NCI-H774 (cell line): Measurements from ENCODE around the gene BAIAP3.
"Not testable (repeated sequence)": the region's sequence is repeated elsewhere in the genome, so short reads cannot be mapped to it uniquely, and the experiment has no call there.

Experiments used
- DNase-seq: peaks from one replicate; lab custom pipeline; 2025; lab: John Stamatoyannopoulos, UW

The BAIAP3 gene

DNA sequence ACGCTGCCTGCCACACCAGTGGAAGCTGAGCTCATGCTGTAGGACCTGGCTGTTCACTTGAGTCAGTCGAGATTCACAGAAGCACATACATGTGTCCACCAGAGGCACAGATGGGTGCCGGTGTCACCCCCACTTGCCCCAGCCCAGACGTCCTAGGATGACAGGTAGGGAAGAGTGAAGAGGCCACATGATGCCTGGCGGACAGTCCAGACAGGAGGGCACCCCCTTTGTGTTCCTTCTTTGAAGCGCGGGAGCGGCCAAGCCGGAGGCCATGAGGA, 15.2 kb upstream of the BAIAP3 start:
- DNase-seq, result no peak

DNA sequence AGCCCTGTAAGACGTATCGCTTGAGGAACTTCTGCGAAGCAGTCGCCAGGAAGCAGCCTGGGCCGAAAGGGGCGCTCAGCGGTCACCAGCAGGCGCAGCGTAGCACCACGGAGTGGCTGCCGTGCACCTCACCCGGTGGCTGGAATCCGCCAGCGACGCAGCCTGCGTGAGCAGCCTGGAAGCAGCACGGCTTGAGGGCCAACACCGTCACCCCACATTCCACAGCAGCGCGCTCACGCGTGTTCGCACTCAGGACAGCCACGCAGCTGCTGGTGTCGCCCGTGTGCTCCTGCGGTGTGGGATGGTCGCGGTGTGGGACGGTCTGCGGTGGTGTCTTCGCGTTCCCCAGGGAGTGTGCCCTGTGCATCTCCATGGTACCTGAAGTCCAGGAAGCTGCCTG, 14.4 kb upstream of the BAIAP3 start:
- no peak for DNase-seq

DNA sequence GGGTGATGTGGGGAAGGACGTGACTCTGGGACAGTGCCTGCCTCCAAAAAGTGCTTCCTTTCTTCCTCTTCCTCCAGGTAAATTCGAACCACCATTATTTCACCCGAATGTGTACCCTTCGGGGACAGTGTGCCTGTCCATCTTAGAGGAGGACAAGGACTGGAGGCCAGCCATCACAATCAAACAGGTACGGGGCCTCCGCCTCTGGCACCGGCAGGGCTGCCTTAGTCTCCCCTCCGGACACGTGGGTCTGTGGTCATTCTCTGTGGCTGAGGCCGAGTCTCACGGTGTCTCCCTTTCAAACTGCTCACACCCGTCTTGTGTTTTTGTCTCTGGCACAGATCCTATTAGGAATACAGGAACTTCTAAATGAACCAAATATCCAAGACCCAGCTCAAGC, 13.3 kb upstream of the BAIAP3 start:
- no peak for DNase-seq

DNA sequence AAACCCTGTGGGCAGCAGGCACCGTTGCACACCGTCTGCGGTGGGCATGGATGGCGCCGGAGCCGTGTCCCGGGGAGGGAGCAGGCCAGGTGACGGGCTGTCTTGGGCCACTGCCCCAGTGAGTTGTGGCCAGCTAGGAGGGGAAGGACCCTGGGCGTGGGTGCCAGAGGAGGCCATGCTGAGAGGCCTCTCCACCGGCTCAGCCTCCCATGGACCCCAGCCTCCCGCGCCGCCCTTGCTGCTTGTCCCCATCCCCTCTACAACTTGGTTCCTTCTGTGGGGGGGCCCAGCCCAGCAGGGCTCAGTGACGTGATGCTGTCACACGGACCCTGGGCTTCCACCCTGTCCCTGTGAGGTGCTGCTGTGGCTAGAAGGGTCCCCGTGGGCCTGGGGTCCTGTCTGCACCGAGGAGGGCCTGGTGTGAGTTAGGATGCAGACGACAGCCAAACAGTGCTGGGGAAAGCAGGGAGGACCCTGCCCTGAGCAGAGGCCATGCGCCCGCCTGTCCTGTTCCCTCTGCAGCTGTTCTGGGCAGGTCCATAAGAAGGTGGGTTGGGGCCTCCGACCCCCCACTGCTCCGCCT, 12.7 kb upstream of the BAIAP3 start:
- DNase-seq, result no peak

DNA sequence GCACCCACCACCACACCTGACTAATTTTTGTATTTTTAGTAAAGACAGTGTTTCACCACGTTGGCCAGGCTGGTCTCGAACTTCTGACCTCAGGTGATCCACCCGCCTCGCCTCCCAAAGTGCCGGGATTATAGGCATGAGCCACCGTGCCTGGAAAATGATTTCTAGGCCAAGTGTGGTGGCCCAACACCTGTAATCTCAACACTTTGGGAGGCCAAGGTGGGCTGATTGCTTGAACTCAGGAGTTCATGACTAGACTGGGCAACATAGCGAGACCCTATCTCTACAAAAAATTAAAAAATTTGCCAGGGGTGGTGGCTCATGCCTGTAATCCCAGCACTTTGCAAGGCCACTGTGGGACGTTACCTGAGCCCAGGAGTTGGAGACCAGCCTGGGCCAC, 11.0 kb upstream of the BAIAP3 start:
- no peak for DNase-seq

DNA sequence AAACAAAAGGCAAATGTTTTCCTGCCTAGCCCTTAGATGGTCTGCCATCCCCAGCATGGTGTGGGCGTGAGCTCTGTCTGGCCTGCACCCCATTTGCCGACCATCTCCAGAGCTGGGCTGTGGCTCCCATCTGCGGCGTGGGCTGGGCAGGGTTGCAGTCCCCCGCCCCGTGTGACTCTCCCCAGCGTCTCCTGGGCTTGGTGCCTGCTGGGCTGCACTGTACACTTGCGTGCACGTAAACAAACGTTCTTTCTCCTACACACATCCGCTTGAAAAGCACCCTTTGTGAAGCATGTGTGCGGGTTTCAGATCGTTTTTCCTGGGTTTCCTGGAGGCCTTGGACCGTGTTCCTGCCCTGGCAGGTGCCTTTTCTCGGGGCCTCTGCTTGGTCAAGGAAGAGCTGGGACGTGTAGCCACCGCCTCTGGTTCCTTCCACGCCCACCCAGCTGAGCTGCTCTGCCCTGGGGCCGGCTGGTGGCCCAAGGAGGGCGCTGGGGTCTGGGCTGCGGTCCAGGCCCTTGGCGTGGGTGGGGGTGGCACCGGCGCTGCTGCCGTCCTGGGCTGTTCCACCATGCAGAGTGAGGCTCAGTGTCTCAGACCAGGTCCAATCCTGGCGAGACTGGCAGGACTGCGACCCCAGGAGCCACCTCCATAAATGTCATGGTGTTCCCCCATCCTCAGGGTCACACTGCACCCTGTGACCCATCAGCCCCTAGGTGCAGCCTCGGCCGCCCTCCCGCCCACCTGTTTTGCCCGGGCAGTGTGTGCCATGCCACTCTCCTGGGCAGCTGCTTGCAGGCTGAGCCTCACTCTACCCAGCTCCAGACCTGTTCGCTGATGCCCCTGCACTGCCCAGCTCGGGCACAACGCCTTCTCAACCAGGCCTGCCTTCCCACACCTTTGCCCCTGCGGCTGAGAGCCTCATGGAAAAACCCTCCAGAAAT, 9.9 kb upstream of the BAIAP3 start:
- DNase-seq, result no peak

DNA sequence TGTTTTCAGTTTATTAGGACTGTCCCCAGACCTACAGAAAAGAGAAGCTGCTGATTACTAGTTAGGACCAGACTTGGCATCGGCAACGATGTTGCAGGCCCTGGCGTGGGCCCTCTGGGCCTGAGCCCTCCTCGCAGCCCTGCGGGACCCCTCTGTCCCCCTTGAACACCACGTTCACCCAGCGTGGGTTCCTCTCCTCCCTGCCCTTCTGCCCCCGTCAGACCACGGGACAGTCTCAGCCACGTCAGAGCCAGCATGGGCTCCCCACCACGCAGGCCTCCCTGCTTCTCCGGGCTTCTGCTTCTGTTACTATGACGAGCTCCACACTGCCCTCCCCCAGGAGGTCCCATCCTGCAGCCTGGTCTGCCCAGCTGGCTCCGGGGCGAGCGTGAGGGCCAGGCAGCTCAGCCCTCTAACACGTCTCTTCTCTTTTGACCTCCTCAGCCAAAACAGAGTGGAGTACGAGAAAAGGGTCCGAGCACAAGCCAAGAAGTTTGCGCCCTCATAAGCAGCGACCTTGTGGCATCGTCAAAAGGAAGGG, 9.1 kb upstream of the BAIAP3 start:
- no peak for DNase-seq

DNA sequence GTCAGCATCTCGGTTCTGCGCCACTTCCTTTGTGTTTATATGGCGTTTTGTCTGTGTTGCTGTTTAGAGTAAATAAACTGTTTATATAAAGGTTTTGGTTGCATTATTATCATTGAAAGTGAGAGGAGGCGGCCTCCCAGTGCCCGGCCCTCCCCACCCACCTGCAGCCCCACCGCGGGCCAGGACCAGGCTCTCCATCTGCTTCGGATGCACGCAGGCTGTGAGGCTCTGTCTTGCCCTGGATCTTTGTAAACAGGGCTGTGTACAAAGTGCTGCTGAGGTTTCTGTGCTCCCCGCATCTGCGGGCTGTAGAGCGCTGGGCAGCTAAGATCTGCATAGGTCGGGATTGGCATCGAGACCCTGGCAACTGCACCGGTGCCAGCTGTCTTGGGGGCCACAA, 8.2 kb upstream of the BAIAP3 start:
- no peak for DNase-seq

DNA sequence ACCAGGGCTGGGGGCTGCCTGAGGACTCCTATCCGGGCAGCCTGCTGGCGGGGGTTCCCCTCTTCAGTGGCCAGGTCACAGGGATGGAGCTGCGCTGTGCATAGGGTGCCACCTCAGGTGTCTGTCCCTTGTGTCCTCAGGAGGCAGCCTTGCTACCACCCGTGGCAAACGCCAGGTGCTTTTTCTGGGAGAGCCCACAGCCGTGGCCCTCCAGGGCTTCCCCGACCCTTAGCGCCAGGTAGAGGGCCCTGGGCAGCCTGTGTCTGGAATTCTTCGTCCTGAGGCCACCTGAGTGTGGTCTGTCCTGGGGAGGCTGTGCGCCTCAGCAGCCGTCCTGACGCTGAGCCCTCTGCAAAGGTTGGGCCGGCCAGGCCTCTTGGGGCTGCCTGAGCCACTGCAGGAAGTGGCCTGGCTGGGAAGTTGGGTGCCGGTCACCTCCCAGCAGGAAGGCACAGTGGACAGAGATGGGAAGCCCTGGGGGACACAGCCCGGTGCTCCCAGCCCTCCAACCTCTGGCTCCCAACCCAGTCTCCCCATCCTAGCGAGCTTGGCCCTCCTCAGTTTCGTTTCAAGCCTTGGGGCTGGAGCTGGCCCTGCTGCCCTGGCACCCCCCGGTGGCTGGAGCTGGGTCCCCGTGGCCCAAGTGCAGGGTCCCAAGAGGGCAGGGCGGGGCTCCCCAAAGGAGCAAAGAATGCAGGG, 7.6 kb upstream of the BAIAP3 start:
- DNase-seq, result no peak

DNA sequence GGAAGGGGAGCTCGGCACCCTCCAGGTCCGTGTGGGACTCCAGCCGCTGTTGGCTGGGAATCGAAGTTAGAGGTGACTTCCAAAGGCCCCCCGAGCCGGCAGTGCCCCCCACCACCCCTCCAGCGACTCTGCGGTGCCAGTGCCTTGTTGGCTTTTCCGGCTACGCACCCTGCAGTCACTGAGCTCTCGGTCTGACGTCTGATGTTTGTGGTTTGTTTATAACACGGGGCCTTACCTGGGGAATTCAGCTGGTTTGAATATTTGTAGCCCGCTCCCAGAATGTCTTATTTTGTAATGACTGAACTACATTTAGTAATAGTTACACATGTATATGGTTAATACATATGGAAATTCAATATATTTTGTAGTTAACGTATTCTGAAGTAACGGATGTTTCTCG, 7.1 kb upstream of the BAIAP3 start:
- DNase-seq, result no peak

DNA sequence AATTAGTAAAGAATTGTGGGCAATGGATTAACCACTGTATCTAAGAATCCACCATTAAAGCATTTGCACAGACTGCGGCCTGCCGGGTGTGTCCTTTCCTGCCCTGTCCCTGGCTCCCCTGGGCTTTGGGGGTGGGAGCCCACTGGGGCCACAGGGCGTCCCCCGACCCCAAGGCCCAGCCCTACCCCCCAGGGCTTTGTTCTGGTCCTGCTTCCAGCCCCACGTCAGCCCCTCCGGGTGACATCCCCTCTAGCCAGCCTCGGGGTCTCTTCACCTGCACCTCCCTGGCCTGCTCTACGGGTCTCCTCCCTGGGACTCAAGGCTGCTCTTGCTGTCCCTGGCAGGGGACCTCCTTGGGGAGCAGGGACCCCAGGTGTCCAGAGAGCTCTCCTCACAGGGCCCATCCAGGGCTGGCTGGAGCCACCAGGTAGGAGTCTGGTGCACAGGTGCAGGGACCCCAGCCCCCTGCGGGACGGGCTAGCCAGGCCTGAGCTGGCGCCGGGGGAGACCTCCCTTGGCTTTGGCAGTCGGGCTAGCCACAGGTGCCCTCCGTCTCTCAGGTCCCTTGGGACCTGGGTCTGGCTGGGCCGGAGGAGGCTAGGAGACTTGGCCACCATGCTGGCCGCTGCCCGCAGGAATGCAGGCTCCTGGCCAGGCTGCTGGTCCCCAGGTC, 6.4 kb upstream of the BAIAP3 start:
- DNase-seq, result no peak

DNA sequence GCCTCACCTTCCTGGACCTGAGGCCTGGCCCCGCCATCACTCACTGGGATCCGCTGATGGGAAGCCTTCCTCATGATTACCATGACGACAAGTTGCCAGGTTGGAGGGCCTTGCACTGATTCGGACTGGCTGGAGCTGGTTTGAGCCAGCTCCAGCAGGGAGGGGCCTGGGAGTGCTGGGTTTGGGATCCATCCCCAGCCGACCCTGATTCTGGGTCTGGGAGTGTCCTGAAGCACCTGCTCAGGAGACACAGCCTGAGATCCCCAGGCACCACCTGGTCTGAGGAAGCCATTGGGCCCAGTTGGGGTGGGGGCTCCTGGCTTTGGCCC, 5.9 kb upstream of the BAIAP3 start:
- no peak for DNase-seq

DNA sequence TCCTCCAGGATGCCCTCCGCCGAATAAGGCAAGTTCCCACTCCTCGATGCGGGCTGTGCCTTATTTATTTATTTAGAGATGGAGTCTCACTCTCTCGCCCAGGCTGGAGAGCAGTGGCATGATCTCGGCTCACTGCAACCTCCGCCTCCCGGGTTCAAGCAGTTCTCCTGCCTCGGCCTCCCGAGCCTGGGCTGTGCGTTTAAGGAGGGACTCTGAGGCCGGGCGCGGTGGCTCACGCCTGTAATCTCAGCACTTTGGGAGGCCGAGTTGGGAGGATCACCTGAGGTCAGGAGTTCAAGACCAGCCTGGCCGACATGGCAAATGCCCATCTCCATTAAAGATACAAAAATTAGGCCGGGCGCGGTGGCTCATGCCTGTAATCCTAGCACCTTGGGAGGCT, 5.3 kb upstream of the BAIAP3 start:
- not testable (repeated sequence) for DNase-seq

DNA sequence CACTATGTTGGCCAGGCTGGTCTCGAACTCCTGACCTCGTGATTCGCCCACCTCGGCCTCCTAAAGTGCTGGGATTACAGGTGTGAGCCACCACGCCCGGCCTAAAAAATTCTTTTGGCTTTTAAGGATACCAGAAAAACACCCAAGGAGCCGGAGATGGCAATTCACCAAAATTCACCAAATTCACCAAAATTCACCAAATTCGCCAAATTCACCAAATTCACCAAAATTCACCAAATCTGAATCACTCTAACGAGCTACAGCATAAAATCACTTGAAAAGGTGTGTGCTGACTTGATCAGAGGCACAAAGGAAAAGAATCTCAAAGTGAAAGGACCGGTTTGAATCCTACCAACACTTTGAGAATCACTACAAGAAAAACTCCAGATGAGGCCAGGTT, 4.5 kb upstream of the BAIAP3 start:
- DNase-seq, result not testable (repeated sequence)

DNA sequence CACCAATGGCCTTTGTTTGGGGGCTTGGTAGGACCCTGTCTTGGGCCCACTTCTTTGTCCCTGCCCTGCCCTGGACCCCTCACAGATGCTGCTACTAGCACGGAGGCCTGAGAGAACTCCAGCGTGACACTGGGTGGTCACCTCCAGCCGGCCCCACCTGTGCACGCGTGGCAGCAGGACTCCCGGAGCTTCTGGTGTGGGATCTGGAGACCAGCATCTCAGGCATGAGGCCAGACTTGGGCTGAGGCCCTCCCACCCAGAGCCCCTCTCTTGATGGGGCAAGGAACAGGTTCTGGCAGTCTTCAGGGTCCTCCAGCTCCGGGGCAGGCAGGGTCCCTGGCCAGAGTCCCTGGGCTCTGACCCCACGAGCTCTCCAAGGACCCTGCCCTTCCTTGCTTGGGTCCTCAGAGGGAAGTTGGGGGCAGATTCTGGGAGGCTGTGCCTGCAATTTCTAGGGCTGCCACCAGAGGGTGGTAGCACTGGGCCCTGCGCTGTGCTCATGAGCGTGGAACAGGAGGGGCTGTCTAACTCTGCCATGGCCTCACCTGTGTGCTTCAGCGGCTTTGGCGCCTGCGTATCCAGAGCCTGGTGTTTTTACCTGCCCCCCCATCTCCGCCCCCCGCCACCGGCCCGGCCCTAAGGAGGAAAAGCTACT, 3.1 kb upstream of the BAIAP3 start:
- DNase-seq, result no peak

DNA sequence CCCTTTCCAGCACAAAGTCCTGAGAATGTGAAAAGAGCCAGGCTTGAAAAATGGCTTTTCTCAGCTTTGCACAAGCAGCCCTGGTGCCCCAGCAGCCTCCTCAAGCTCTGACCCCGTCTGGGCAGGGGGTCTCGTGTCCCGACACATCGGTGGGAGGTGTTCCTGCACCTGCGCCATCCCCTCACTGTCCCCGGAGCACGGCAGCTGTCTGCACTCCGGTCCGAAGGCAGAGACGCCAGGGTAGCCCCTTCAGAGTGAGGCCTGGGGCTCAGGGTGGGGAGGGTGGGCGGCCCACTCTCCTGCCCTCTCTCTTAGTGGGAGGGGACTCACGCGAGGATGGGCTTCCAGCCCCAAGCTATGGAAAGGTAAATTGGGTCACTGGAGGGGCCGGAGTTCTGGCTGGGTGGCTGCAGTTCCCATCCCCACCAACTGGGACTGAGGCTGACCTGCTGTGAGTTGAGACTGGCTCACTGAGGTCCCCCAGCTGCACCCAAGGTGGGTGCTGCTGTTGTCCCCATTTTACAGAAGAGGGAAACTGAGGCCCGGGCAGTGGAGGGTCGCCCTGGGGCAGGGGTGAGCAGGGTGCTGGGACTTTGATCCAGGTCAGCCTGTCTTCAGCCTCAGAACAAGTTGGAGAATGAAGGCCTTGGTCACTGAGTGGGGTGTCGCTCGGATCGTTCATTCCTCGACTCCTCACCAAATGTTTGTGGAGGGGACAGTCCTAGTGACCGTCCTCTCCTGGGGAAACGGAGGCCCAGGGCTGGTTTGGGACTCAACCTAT, 2.3 kb upstream of the BAIAP3 start:
- no peak for DNase-seq

DNA sequence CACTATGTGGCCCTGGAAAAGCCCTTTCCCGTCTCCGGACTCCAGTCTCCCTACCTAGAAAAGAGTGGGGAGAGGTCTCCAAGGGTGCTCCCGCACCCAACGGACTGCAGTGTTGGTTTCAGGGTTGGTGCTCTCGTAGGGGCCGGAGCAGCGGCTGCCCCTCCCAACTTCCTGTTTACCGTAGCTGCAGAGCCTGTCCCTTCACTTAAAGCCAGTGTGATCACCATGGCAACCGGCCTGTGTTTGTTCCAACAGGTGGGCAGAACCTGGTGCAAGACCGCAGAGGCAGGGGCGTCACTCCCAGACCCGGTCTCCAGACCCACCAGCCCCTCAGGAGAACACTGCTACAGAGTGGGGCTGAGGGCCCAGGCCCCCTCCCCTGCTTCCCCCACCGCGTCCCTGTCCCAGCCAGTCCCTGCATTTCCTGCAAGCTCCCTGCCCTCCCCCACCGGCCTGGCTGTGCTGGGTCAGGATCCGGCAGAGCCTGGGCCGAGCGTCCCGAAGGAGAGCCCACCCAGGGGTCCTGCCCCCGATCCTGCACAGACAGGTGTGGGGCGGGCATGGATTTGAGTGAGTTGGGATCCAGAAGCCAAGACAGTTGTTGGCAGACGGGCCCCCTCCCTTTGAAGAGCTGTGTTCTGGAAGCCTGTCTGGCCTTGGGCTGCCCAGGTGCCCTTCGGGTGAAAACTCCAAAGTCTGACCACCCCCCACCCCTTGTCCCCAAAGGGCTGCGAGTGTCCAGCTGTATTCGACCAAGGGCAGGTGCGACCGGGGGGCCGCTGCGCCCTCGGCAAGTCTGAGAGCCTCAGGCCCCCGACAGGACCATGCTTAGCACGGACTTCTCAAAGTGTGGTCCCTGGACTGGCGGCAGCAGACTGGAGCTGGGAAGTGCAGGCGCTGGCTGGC, 1.5 kb upstream of the BAIAP3 start:
- DNase-seq, result peak; percentile 37

DNA sequence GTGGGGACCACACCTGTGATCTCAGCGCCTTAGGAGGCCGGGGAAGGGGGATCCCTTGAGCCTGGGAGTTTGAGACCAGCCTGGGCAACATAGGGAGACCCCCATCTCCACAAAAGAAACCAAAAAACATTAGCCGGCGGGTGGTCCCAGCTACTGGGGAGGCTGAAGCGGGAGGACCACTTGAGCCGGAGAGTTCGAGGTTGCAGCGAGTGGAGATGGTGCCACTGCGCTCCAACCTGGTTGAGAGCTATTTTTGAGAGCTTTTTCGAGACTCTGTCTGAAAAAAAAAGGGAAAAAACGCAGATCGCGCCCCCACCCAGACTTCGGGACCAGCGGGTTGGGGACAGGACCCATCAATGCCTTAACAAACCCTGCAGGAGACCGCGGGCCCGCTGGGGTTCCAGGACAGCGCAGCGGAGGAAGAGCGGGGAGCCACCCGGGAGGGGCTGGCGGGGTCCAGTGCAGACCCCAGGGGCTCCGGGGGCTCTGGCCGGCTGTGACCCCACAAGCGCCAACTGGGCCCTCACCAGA, 762 bp upstream of the BAIAP3 start:
- no peak for DNase-seq

DNA sequence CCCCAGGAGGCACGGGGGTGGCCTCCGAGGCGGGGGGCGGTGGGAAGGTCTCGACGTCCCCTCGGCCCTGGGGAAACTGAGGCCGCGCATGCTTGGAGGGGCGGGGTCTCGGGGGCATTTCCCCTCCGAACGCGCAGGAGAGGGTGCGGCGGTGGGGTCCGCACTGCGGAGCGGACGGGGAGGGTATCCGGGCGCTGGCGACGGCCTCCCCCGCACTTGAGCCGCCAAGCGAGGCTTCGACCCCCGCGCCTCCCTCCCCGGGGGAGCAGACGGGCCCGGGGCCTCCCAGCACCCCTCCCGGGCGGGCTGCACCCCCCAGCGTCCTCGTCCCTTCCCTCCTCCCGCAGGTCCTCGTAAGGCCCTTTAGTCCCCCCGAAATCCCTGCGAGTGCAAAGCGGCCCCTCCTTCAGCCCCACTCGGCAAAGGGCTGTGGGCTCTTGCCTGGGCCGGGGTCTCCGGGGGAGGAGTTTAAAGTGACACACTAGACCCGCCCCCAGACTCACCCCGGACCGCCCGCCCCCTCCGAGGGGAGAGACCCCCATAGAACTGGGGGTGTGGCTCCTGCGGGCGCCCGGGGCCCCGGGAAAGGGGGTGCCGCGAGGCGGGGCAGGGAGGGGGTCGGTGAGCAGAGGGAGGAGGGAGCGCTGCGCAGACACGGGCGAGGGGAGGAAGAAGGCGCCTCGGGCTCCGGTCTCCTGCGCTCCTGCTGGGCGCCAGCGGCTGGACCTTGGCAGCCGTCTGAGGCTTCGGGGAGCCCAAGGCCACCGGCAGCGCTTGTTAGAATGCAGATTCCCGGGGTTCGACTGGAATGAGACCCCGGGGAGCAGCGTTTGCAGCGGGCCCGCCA, 632 bp downstream of the BAIAP3 start:
- DNase-seq, result no peak
